Measurements from ENCODE around the gene ELOVL7.

Gene ELOVL7

GRCh38 chr5:60710362-60710761, 133.7 kb downstream of the ELOVL7 start:
- DNase-seq = no peak

DNA sequence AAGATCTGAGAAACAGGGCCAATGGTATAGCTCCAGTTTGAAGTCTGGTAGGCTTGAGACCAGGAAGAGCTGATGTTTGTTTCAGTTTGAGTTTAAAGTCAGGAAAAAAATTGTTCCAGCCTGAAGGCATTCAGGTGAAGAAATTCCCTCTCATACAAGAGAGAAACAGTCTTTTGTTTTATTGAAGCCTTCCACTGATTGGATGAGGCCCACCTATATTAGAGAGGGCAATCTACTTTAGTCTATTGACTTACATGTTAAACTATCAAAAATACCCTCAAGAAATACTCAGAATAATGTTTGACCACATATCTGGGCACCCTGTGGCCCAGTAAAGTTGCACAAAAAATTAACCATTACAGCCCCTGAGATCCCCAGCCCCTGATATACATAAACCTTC, 138.9 kb downstream of the ELOVL7 start:
- DNase-seq = no peak

- no peak for DNase-seq
Observed at GRCh38 chr5:60703944-60704343, 140.1 kb downstream of the ELOVL7 start.
